Left lung (tissue), 10 donors: Measurements from ENCODE around the gene SEMA6D. TPM values are rescaled to one million over a fixed set of nuclear protein-coding genes. Genes with fewer than 3 reads are reported as not detected.

Experiments
- ATAC-seq: fragments of 200-7000 bp; cut with Tn5 transposase; one replicate; pipeline ENCODE4 v1.9.1; 2020; ENCODE audit warnings: moderate library complexity
- DNase-seq, 4 donors: peaks; one replicate each; pipeline ENCODE4 v3.0.0-alpha.2; 2013 to 2020
- H3K27ac ChIP-seq, 2 donors: fragments of 200-600 bp; sonication (generic) in 1 of 2; one replicate each; pipeline versions ENCODE4 v1.5.0 to v1.8.0; 2020 to 2021
- H3K27me3 ChIP-seq, 2 donors: fragments of 200-600 bp; sonication (generic) in 1 of 2; one replicate each; pipeline versions ENCODE4 v1.5.0 to v1.8.0; 2020 to 2021
- H3K36me3 ChIP-seq, 2 donors: fragments of 200-600 bp; sonication (generic) in 1 of 2; one replicate each; pipeline versions ENCODE4 v1.5.0 to v1.8.0; 2020 to 2021
- H3K4me1 ChIP-seq, 2 donors: fragments of 200-600 bp; one replicate each; pipeline ENCODE4 v1.8.0; 2021
- H3K4me3 ChIP-seq, 2 donors: fragments of 200-600 bp; sonication (generic) in 1 of 2; one replicate each; pipeline versions ENCODE4 v1.5.0 to v1.8.0; 2020 to 2021; ENCODE audit warnings: mild to moderate bottlenecking in 1 of 2
- H3K9me3 ChIP-seq, 2 donors: fragments of 200-600 bp; sonication (generic) in 1 of 2; one replicate each; pipeline versions ENCODE4 v1.5.0 to v1.8.0; 2020 to 2021
- intact Hi-C, 2 donors: fragments of 100-400 bp; cut with DNase I; formaldehyde crosslinking; loops; one replicate each; pipeline versions ENCODE4 v1.11.2 to v1.14.2; 2022
- polyA plus RNA-seq, 6 donors: library from polyadenylated mRNA; unstranded; fragments of 120-200 nt; gene quantifications; one replicate each; pipeline ENCODE4 v1.2.1, GENCODE V29; 2013; ENCODE audit not compliant: insufficient read length in 6 of 6
- total RNA-seq, 2 donors: library from RNA; stranded (reverse); fragmentation: NEBNext Ultra II Directional; extraction: Animal tissue kit (Norgen Biotek cat#: 25700); gene quantifications; one replicate each; pipeline ENCODE4 v1.2.1, GENCODE V29; 2021
- TF ChIP-seq, protein P1 (sequence below), 2 donors: fragments of 200-600 bp; sonication (generic) in 1 of 2; IDR thresholded peaks; one replicate each; pipeline versions ENCODE4 v1.5.0 to v1.8.0; 2021; ENCODE audit warnings: antibody characterized with exemption in 2 of 2
- donor health status: DM: no; HTN: yes; CAD: no.
- donor health status: DM: no; HTN: no; CAD: no.

The SEMA6D gene
- total and polyA plus RNA-seq, 8 donors, result 5.9 to 48.2 (median 39.6) TPM

DNA sequence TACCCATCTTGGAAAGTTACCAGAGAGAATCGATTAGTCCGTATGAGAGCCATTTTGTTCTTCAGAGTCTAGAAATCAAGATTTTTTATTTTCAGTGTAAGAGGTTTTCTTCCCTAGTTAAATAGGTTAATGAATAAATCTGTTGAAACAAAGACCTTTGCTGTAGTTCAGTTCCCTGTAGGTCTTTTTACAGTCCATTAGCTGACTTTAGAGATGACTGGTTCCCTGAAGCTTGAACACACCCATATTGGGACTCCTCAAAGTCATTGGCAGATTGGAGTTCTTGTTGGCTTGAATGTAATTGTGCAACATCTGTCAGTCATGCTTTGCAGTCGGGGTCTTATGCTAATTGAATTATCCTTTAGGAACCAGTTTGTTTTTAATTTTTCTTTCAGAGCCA is 45.3 kb downstream of the SEMA6D start:
- no peak for DNase-seq
- H3K27ac ChIP-seq, result no peak overlapping the region
- no peaks in the 10 kb centered on the region for H3K4me1 ChIP-seq
- H3K36me3 ChIP-seq, result no peaks in the 10 kb centered on the region
- intact Hi-C loops, result no loop called here
- no peak for ATAC-seq
- H3K4me3 ChIP-seq, result no peak overlapping the region
- no peaks in the 10 kb centered on the region for H3K27me3 ChIP-seq
- H3K9me3 ChIP-seq, result no peaks in the 10 kb centered on the region
- TF ChIP-seq, protein P1, sequence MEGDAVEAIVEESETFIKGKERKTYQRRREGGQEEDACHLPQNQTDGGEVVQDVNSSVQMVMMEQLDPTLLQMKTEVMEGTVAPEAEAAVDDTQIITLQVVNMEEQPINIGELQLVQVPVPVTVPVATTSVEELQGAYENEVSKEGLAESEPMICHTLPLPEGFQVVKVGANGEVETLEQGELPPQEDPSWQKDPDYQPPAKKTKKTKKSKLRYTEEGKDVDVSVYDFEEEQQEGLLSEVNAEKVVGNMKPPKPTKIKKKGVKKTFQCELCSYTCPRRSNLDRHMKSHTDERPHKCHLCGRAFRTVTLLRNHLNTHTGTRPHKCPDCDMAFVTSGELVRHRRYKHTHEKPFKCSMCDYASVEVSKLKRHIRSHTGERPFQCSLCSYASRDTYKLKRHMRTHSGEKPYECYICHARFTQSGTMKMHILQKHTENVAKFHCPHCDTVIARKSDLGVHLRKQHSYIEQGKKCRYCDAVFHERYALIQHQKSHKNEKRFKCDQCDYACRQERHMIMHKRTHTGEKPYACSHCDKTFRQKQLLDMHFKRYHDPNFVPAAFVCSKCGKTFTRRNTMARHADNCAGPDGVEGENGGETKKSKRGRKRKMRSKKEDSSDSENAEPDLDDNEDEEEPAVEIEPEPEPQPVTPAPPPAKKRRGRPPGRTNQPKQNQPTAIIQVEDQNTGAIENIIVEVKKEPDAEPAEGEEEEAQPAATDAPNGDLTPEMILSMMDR (IDR thresholded peaks at IDR 0.05), result no peak

DNA sequence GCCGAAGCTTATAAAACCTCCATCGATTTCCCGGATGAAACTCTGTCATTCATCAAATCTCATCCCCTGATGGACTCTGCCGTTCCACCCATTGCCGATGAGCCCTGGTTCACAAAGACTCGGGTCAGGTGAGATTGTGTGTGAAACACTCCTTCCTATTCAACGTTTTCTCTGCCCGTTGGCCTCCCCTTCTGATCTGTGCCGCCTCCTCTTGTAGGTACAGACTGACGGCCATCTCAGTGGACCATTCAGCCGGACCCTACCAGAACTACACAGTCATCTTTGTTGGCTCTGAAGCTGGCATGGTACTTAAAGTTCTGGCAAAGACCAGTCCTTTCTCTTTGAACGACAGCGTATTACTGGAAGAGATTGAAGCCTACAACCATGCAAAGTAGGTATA is 47.4 kb downstream of the SEMA6D start:
- TF ChIP-seq, protein P1 (IDR thresholded peaks at IDR 0.05), result no peak
- Histone ChIP-seq H3K4me3 (no peak overlapping the region), H3K4me1 (no peaks in the 10 kb centered on the region), H3K27ac (no peak overlapping the region), H3K27me3 (no peaks in the 10 kb centered on the region), H3K36me3 (no peaks in the 10 kb centered on the region), H3K9me3 (no peaks in the 10 kb centered on the region)
- intact Hi-C loops, result no loop called here
- DNase-seq (no peak), ATAC-seq (no peak)

DNA sequence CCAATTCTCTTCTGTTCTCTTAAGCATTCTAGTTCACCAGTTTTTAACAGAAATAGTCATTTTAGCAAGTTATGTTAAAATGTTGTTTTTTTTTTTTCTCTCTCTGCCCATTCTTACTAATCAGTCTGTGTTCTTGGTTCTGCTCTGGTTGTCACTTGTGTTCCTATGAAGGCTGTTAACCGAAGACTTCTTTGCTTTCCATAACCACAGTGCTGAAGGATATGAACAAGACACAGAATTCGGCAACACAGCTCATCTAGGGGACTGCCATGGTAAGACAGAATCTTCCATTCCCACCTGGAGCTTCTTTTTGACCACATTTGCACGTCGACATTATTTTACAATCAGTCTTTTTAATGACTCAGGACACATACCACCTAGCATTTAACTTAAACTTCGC is 49.1 kb downstream of the SEMA6D start:
- no peak for DNase-seq
- intact Hi-C loops, result no loop called here
- no peak overlapping the region for H3K4me3 ChIP-seq
- no peaks in the 10 kb centered on the region for H3K4me1 ChIP-seq
- H3K27ac ChIP-seq, result no peak overlapping the region
- TF ChIP-seq, protein P1 (IDR thresholded peaks at IDR 0.05), result no peak
- H3K36me3 ChIP-seq, result no peaks in the 10 kb centered on the region
- no peaks in the 10 kb centered on the region for H3K9me3 ChIP-seq
- H3K27me3 ChIP-seq, result no peaks in the 10 kb centered on the region
- no peak for ATAC-seq

DNA sequence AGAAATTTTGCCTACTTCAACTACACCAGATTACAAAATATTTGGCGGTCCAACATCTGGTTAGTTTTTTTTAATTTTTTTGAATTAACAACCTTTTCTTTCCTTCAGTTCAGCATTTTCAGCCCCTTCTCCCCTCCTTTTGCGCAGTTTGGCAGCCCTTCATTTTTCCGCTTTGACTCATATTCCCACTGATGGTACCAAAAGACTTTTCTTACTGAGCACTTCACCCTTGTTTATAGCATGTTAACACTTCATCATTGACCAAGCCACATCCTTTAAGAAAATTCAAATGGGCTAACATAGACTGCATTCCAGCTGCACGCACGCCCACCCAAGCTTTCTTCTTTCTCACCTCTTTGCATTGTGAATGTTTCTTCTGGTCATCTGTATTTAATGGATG is 49.7 kb downstream of the SEMA6D start:
- Histone ChIP-seq H3K4me1 (no peaks in the 10 kb centered on the region), H3K36me3 (no peaks in the 10 kb centered on the region), H3K27ac (no peak overlapping the region), H3K27me3 (no peaks in the 10 kb centered on the region), H3K4me3 (no peak overlapping the region), H3K9me3 (no peaks in the 10 kb centered on the region)
- intact Hi-C loops, result no loop called here
- peak in 2 of 4 donors; percentile 40 to 42 for DNase-seq
- no peak for ATAC-seq
- TF ChIP-seq, protein P1 (IDR thresholded peaks at IDR 0.05), result no peak

DNA sequence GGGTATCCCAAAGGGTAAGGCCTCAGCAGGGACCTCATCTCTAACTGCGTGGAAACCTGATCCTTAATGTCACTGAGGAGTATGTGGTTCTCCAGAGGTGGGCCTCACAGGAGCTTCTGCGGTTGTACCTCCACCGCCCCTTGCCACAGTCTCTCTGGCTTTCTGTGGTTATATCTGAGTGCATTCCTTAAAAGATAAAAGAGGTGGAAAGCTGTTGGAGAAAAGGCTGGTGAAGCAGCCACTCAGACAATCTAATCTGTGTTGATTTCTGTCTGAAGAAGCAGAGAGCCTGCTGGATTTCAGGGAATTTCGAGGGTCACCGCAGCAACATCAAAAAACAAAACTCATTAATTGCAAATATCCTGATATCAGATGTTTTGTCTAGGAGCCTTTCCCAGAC is 51.4 kb downstream of the SEMA6D start:
- Histone ChIP-seq H3K4me3 (no peak overlapping the region), H3K27ac (no peak overlapping the region), H3K27me3 (no peaks in the 10 kb centered on the region), H3K9me3 (no peaks in the 10 kb centered on the region), H3K4me1 (no peaks in the 10 kb centered on the region), H3K36me3 (no peaks in the 10 kb centered on the region)
- DNase-seq, result no peak
- intact Hi-C loops, result no loop called here
- TF ChIP-seq, protein P1 (IDR thresholded peaks at IDR 0.05), result no peak
- ATAC-seq, result no peak
